HepG2 (cell line): ENCODE measurements around the gene FMNL2. TPM values are rescaled to one million over a fixed set of nuclear protein-coding genes. Genes with fewer than 3 reads are reported as not detected.

ENCODE experiments used
- BCL3 ChIP-seq: sonication (generic); formaldehyde crosslinking; IDR thresholded peaks from 2 replicates; pipeline ENCODE4 v1.5.1; 2020; ENCODE audit warnings: mild to moderate bottlenecking, missing genetic modification reagents, moderate library complexity
- CBX2 ChIP-seq, 2 experiments: fragments of 200-600 bp in 1 of 2; sonication (generic); formaldehyde crosslinking in 1 of 2; IDR thresholded peaks; 2 replicates each; pipeline versions ENCODE4 v1.7.0 to v1.8.1; 2018 to 2022; ENCODE audit warnings: low read depth in 2 of 2, low read length in 1 of 2, mild to moderate bottlenecking in 1 of 2, missing genetic modification reagents in 1 of 2
- DMAP1 ChIP-seq: IDR thresholded peaks from 2 replicates; pipeline ENCODE4 v1.6.1; 2016
- EEA1 ChIP-seq: sonication (generic); formaldehyde crosslinking; IDR thresholded peaks from 2 replicates; pipeline ENCODE4 v1.5.1; 2020; ENCODE audit warnings: mild to moderate bottlenecking, missing genetic modification reagents, borderline replicate concordance
- HOXA5 ChIP-seq: sonication (generic); formaldehyde crosslinking; IDR thresholded peaks from 2 replicates; pipeline ENCODE4 v1.4.0; 2020; ENCODE audit warnings: missing genetic modification reagents
- KDM5A ChIP-seq: fragments of 200-600 bp; sonication (generic); IDR thresholded peaks from 2 replicates; pipeline ENCODE4 v1.7.0; 2018; ENCODE audit warnings: antibody characterized with exemption, mild to moderate bottlenecking, low read length, borderline replicate concordance
- MTF1 ChIP-seq: sonication (generic); formaldehyde crosslinking; IDR thresholded peaks from 2 replicates; pipeline ENCODE4 v1.5.0; 2020; ENCODE audit warnings: missing genetic modification reagents
- NR2F1 ChIP-seq, 2 experiments: fragments of 450-650 bp in 1 of 2; formaldehyde crosslinking in 1 of 2; IDR thresholded peaks; 2 replicates each; pipeline versions ENCODE4 v1.5.0 to v1.6.1; 2016 to 2020; ENCODE audit warnings: mild to moderate bottlenecking in 1 of 2, missing compliant biosample characterization in 1 of 2, missing genetic modification reagents in 1 of 2, moderate library complexity in 1 of 2
- RBFOX2 ChIP-seq: fragments of 200-400 bp; formaldehyde crosslinking; IDR thresholded peaks from 2 replicates; pipeline ENCODE4 v1.6.1; 2017; ENCODE audit warnings: low read depth, mild to moderate bottlenecking, low read length
- ZBTB34 ChIP-seq: sonication (generic); formaldehyde crosslinking; IDR thresholded peaks from 2 replicates; pipeline ENCODE4 v1.8.0; 2022; ENCODE audit warnings: mild to moderate bottlenecking, missing genetic modification reagents
- ZBTB7B ChIP-seq: sonication (generic); formaldehyde crosslinking; IDR thresholded peaks from 2 replicates; pipeline ENCODE4 v1.4.0; 2020; ENCODE audit warnings: missing genetic modification reagents
- ZFP90 ChIP-seq: sonication (generic); formaldehyde crosslinking; IDR thresholded peaks from 2 replicates; pipeline ENCODE4 v1.8.0; 2022; ENCODE audit warnings: missing genetic modification reagents, mild to moderate bottlenecking, inconsistent platforms, borderline replicate concordance
- ZNF230 ChIP-seq: sonication (generic); formaldehyde crosslinking; IDR thresholded peaks from 2 replicates; pipeline ENCODE4 v1.4.0; 2020; ENCODE audit warnings: mild to moderate bottlenecking, missing genetic modification reagents
- ZNF256 ChIP-seq: sonication (generic); formaldehyde crosslinking; conservative IDR thresholded peaks from 2 replicates; pipeline ENCODE4 v1.4.0; 2020; ENCODE audit warnings: missing genetic modification reagents
- ZNF275 ChIP-seq: sonication (generic); formaldehyde crosslinking; IDR thresholded peaks from 2 replicates; pipeline ENCODE4 v1.8.0; 2022; ENCODE audit warnings: missing genetic modification reagents, mild to moderate bottlenecking, inconsistent platforms, borderline replicate concordance
- ZNF441 ChIP-seq: sonication (generic); formaldehyde crosslinking; IDR thresholded peaks from 2 replicates; pipeline ENCODE4 v1.7.0; 2021; ENCODE audit warnings: missing genetic modification reagents, borderline replicate concordance
- ZNF446 ChIP-seq: sonication (generic); formaldehyde crosslinking; IDR thresholded peaks from 2 replicates; pipeline ENCODE4 v1.5.0; 2020; ENCODE audit warnings: mild to moderate bottlenecking, missing genetic modification reagents
- ZNF556 ChIP-seq: sonication (generic); formaldehyde crosslinking; IDR thresholded peaks from 2 replicates; pipeline ENCODE4 v1.4.0; 2020; ENCODE audit warnings: mild to moderate bottlenecking, missing genetic modification reagents, borderline replicate concordance
- ZNF629 ChIP-seq: sonication (generic); formaldehyde crosslinking; conservative IDR thresholded peaks from 2 replicates; pipeline ENCODE4 v1.5.0; 2020; ENCODE audit warnings: missing genetic modification reagents
- ZNF720 ChIP-seq: sonication (generic); formaldehyde crosslinking; IDR thresholded peaks from 2 replicates; pipeline ENCODE4 v1.4.0; 2020; ENCODE audit warnings: missing genetic modification reagents
- ZSCAN12 ChIP-seq: sonication (generic); formaldehyde crosslinking; IDR thresholded peaks from 2 replicates; pipeline ENCODE4 v1.9.0; 2021; ENCODE audit warnings: mild to moderate bottlenecking, missing genetic modification reagents
- polyA plus RNA-seq, 8 experiments: library from polyadenylated mRNA; depleted of rRNA in 3 of 8; stranded (reverse) in 7 of 8; unstranded in 1 of 8; fragments of >200 nt; fragmentation: Illumina TruSeq in 4 of 8; extraction: Trizol in 4 of 8; gene quantifications; 2 replicates each; pipeline versions ENCODE4 v1.2.1 to v1.2.3, GENCODE V29; 2011 to 2016; ENCODE audit warnings: low read depth in 4 of 8, missing spikeins in 1 of 8, mixed read lengths in 1 of 8; ENCODE audit not compliant: insufficient read depth in 1 of 8
- total RNA-seq, 5 experiments: library from RNA; depleted of rRNA; stranded (reverse); fragments of >200 nt; fragmentation: Illumina TruSeq; extraction: Trizol; gene quantifications; 2 replicates each; pipeline ENCODE4 v1.2.3, GENCODE V29; 2016; ENCODE audit warnings: low read depth in 1 of 5
- TF ChIP-seq, protein P1 (sequence below): IDR thresholded peaks from 2 replicates; pipeline ENCODE4 v1.6.1; 2016; ENCODE audit warnings: mild to moderate bottlenecking, missing biosample characterization, missing genetic modification reagents
- TF ChIP-seq, protein P2 (sequence below): sonication (generic); formaldehyde crosslinking; IDR thresholded peaks from 2 replicates; pipeline ENCODE4 v1.9.0; 2022; ENCODE audit warnings: missing genetic modification reagents, mild to moderate bottlenecking, borderline replicate concordance

Gene FMNL2
- total and polyA plus RNA-seq, 2 of the 13 experiments (the other 11 are each of a cell fraction or from before 2014, with no cell fraction given): 66.5 to 67.7 TPM

DNA sequence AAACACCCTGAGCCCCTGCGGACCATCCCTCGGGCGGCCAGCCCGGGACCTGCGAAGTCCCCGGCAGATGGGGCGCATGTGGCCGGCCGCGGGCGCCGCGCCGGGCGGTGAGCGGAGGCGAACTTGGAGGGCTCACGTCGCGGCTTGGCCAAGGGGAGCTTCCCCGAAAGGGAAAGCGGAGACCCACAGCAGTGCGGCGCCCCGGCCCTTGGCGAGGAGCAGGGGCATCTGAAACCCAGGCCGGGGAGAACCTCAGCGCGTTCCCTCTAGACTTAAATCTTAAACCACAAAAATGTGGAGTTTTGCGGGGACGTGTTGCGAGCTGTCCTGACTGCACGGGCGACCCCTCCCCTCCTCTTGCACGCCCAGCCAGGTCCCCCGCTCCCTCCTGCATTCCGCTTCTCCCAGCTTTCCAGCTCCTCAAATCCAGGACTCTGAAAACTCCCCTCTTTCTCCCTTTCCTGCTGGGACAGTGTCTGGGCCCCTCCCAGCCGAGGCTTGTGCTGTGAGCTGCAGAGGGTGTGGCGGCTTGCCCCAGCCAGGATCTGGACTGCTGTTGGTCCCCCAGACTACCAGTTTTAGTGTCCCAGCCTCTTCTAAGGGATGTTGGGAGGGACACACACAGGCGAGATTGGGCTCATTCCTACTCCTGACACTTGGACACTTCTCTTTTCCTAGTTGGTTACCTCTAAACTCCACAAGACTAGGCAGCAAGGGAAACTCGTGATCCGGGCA lies 1.3 kb downstream of the FMNL2 start (continued):
- TF ChIP-seq CBX2 (IDR thresholded peaks at IDR 0.05; ENCODE audit: low read depth, low read length): no peak
- no peak for TF ChIP-seq CBX2 (CRISPR knock-in tag; IDR thresholded peaks at IDR 0.05; ENCODE audit: low read depth)
- TF ChIP-seq ZNF230 (CRISPR knock-in tag): peak; percentile 40; the same call in 1 of the 2 replicates
- peak; percentile 83; the same call in 1 of the 2 replicates for TF ChIP-seq ZSCAN12
- TF ChIP-seq, protein P1, sequence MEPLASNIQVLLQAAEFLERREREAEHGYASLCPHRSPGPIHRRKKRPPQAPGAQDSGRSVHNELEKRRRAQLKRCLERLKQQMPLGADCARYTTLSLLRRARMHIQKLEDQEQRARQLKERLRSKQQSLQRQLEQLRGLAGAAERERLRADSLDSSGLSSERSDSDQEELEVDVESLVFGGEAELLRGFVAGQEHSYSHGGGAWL: no peak
- 0 out of 2 replicates have a peak, but pooled peaks have one; percentile 52 for TF ChIP-seq MTF1
- peak; percentile 30; the same call in 1 of the 2 replicates for TF ChIP-seq ZNF256
- TF ChIP-seq ZNF720 (CRISPR knock-in tag): no peak
- 0 out of 2 replicates have a peak, but pooled peaks have one; percentile 37 for TF ChIP-seq ZNF275 (CRISPR knock-in tag)
- TF ChIP-seq ZBTB34 (CRISPR knock-in tag): no peak
- peak; percentile 19; the same call in 1 of the 2 replicates for TF ChIP-seq ZNF556 (CRISPR knock-in tag)
- TF ChIP-seq EEA1 (CRISPR knock-in tag): 0 out of 2 replicates have a peak, but pooled peaks have one; percentile 49
- 0 out of 2 replicates have a peak, but pooled peaks have one; percentile 17 for TF ChIP-seq ZNF629
- TF ChIP-seq, protein P2, sequence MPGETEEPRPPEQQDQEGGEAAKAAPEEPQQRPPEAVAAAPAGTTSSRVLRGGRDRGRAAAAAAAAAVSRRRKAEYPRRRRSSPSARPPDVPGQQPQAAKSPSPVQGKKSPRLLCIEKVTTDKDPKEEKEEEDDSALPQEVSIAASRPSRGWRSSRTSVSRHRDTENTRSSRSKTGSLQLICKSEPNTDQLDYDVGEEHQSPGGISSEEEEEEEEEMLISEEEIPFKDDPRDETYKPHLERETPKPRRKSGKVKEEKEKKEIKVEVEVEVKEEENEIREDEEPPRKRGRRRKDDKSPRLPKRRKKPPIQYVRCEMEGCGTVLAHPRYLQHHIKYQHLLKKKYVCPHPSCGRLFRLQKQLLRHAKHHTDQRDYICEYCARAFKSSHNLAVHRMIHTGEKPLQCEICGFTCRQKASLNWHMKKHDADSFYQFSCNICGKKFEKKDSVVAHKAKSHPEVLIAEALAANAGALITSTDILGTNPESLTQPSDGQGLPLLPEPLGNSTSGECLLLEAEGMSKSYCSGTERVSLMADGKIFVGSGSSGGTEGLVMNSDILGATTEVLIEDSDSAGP: peak; percentile 67
- peak; percentile 44; the same call in 1 of the 2 replicates for TF ChIP-seq BCL3
- TF ChIP-seq DMAP1 (CRISPR knock-in tag): peak; percentile 15; the same call in 1 of the 2 replicates
- TF ChIP-seq ZFP90: peak; percentile 89; the same call in 1 of the 2 replicates
- peak; percentile 82 for TF ChIP-seq RBFOX2
- 0 out of 2 replicates have a peak, but pooled peaks have one; percentile 56 for TF ChIP-seq ZNF441
- TF ChIP-seq KDM5A: peak; percentile 2; the same call in 1 of the 2 replicates
- TF ChIP-seq ZBTB7B (CRISPR knock-in tag): peak; percentile 36; the same call in 1 of the 2 replicates
- 0 out of 2 replicates have a peak, but pooled peaks have one; percentile 2 for TF ChIP-seq ZNF446 (CRISPR knock-in tag)
- no peak for TF ChIP-seq NR2F1 (CRISPR knock-in tag; IDR thresholded peaks at IDR 0.05)
- 0 out of 2 replicates have a peak, but pooled peaks have one; percentile 53 for TF ChIP-seq HOXA5 (CRISPR knock-in tag)
